Esophagus squamous epithelium (tissue), 5 donors: ENCODE results near the gene ATL3. TPM values are rescaled to one million over a fixed set of nuclear protein-coding genes. Genes with fewer than 3 reads are reported as not detected.
A peak's percentile ranks its signal among the peaks of the same experiment; 100 is the strongest.

Experiments used
- DNase-seq: peaks from one replicate; lab custom pipeline; 2025; lab: John Stamatoyannopoulos, UW
- H3K27ac ChIP-seq, 4 donors: fragments of 200-600 bp; sonication (generic); one replicate each; pipeline ENCODE4 v1.5.1; 2016 to 2019; ENCODE audit warnings: mild to moderate bottlenecking in 1 of 4
- H3K27me3 ChIP-seq, 4 donors: fragments of 200-600 bp; sonication (generic); 1 replicate in 3 of 4; 2 replicates in 1 of 4; pipeline versions ENCODE4 v1.5.1 to v1.6.0; 2017 to 2021; ENCODE audit warnings: antibody characterized with exemption in 1 of 4
- H3K36me3 ChIP-seq, 3 donors: fragments of 200-600 bp; sonication (generic); one replicate each; pipeline ENCODE4 v1.5.1; 2016 to 2019
- H3K4me1 ChIP-seq, 3 donors: fragments of 200-600 bp; sonication (generic); one replicate each; pipeline ENCODE4 v1.5.1; 2017 to 2019
- H3K4me3 ChIP-seq, 4 donors: fragments of 200-600 bp; sonication (generic); 1 replicate in 3 of 4; 2 replicates in 1 of 4; pipeline ENCODE4 v1.5.1; 2016 to 2019; ENCODE audit warnings: mild to moderate bottlenecking in 2 of 4, moderate library complexity in 1 of 4
- H3K9me3 ChIP-seq, 3 donors: fragments of 200-600 bp; sonication (generic); one replicate each; pipeline ENCODE4 v1.5.1; 2016 to 2019
- CTCF ChIP-seq, 6 experiments: fragments of 450-650 bp in 4 of 6; fragments of 200-600 bp in 2 of 6; sonication (generic) in 2 of 6; IDR thresholded peaks; one replicate each; pipeline ENCODE4 v1.5.1; 2016 to 2019; ENCODE audit warnings: antibody characterized with exemption in 6 of 6, mild to moderate bottlenecking in 4 of 6, moderate library complexity in 4 of 6
- POLR2A ChIP-seq, 4 donors: fragments of 450-650 bp; IDR thresholded peaks; one replicate each; pipeline ENCODE4 v1.6.1; 2017; ENCODE audit warnings: antibody characterized with exemption in 4 of 4, mild to moderate bottlenecking in 4 of 4, moderate library complexity in 3 of 4
- WGBS, 2 donors: methylation state at CpG; one replicate each; pipeline ENCODE4 v1.1.5; 2018; 5-methylcytosine and 5-hydroxymethylcytosine counted together
- intact Hi-C: fragments of 100-400 bp; cut with DNase I; formaldehyde crosslinking; loops from one replicate; pipeline ENCODE4 v1.15.0; 2022
- total RNA-seq, 4 donors: library from RNA; depleted of rRNA; stranded (reverse); fragments of >200 nt; gene quantifications; one replicate each; pipeline ENCODE4 v1.1.0, GENCODE V29; 2016
- donor health status: DM: yes; HTN: yes; CAD: no.

The ATL3 gene
- total RNA-seq, 4 donors from 2014 or later, result 39.1 to 79.7 (median 55.3) TPM

- no peak overlapping the region for H3K4me3 ChIP-seq
- no peak for DNase-seq
- no peak overlapping the region for H3K27ac ChIP-seq
- peaks cover 0 to 13% (median 0%) of the 10 kb centered on the region in 4 donors for H3K27me3 ChIP-seq
- 44 to 74% methylated on average over 1 of the region's 3 CpGs for WGBS, 2 donors
- peaks cover 0 to 28% (median 4%) of the 10 kb centered on the region in 3 donors for H3K4me1 ChIP-seq
- no peaks in the 10 kb centered on the region for H3K36me3 ChIP-seq
- H3K9me3 ChIP-seq, result no peaks in the 10 kb centered on the region
- no peak for TF ChIP-seq POLR2A (IDR thresholded peaks at IDR 0.05)
- no peak for TF ChIP-seq CTCF (IDR thresholded peaks at IDR 0.05)
- intact Hi-C loops, result no loop called here
Measured at GRCh38 chr11:63616953-63617352, 54.2 kb downstream of the ATL3 start.

- H3K9me3 ChIP-seq, result no peaks in the 10 kb centered on the region
- H3K27ac ChIP-seq, result peak within 1 kb of the TSS; percentile 60 to 88 (median 80)
- H3K4me3 ChIP-seq, result peak within 1 kb of the TSS; percentile 31 to 73 (median 65)
- intact Hi-C loops, result no loop called here
- no peaks in the 10 kb centered on the region for H3K36me3 ChIP-seq
- peaks cover 4 to 52% (median 18%) of the 10 kb centered on the region in 3 donors for H3K4me1 ChIP-seq
- peak in 2 of 4 donors; percentile 69 to 72 for TF ChIP-seq POLR2A (IDR thresholded peaks at IDR 0.05)
- no peak for TF ChIP-seq CTCF (IDR thresholded peaks at IDR 0.05)
- no peak for DNase-seq
- WGBS, 2 donors, result 0 to 1% methylated on average over 12 to 20 of the region's 53 CpGs
- peaks cover 0 to 13% (median 0%) of the 10 kb centered on the region in 4 donors for H3K27me3 ChIP-seq
Measured at GRCh38 chr11:63614136-63614671, 57.0 kb downstream of the ATL3 start, which contains the start of gene PLAAT3. Gene PLAAT3 (minus strand): TSS chr11:63614433. CDS start chr11:63614014, 419 bp downstream.

GRCh38 chr11:63613517-63614135 lies 57.5 kb downstream of the ATL3 start:
- H3K27ac ChIP-seq, result peak overlapping the region; percentile 60 to 88 (median 80)
- H3K4me3 ChIP-seq, result peak overlapping the region; percentile 31 to 73 (median 65)
- intact Hi-C loops, result no loop called here
- 4 to 12% methylated on average over 5 to 13 of the region's 45 CpGs for WGBS, 2 donors
- H3K4me1 ChIP-seq, result peaks cover 4 to 54% (median 18%) of the 10 kb centered on the region in 3 donors
- no peaks in the 10 kb centered on the region for H3K36me3 ChIP-seq
- H3K27me3 ChIP-seq, result peaks cover 0 to 13% (median 0%) of the 10 kb centered on the region in 4 donors
- no peak for DNase-seq
- no peak for TF ChIP-seq CTCF (IDR thresholded peaks at IDR 0.05)
- TF ChIP-seq POLR2A (IDR thresholded peaks at IDR 0.05), result no peak
- H3K9me3 ChIP-seq, result no peaks in the 10 kb centered on the region

GRCh38 chr11:63612181-63612580 lies 59.0 kb downstream of the ATL3 start:
- H3K27me3 ChIP-seq, result peaks cover 0 to 13% (median 0%) of the 10 kb centered on the region in 4 donors
- TF ChIP-seq CTCF (IDR thresholded peaks at IDR 0.05) (no peak), POLR2A (IDR thresholded peaks at IDR 0.05) (no peak)
- H3K36me3 ChIP-seq, result no peaks in the 10 kb centered on the region
- no peaks in the 10 kb centered on the region for H3K9me3 ChIP-seq
- H3K4me1 ChIP-seq, result peaks cover 4 to 54% (median 18%) of the 10 kb centered on the region in 3 donors
- no peak for DNase-seq
- H3K4me3 ChIP-seq, result no peak overlapping the region
- intact Hi-C loops, result no loop called here
- peak overlapping the region in 1 of 4 donors; percentile 81 for H3K27ac ChIP-seq

- intact Hi-C loops, result no loop called here
- Histone ChIP-seq H3K36me3 (no peaks in the 10 kb centered on the region), H3K4me3 (no peak overlapping the region), H3K27ac (peak overlapping the region in 1 of 4 donors; percentile 60), H3K4me1 (peaks cover 4 to 54% (median 18%) of the 10 kb centered on the region in 3 donors), H3K27me3 (peaks cover 0 to 13% (median 0%) of the 10 kb centered on the region in 4 donors), H3K9me3 (no peaks in the 10 kb centered on the region)
- TF ChIP-seq POLR2A (IDR thresholded peaks at IDR 0.05) (no peak), CTCF (IDR thresholded peaks at IDR 0.05) (no peak)
- WGBS, 2 donors, result 64 to 78% methylated on average over 1 of the region's 1 CpG
- no peak for DNase-seq
Measured at GRCh38 chr11:63611395-63611747, 59.8 kb downstream of the ATL3 start.
